Ishikawa (cell line): ENCODE data around the gene FNBP1.

Source experiments
- CEBPB ChIP-seq: IDR thresholded peaks from 2 replicates; pipeline ENCODE4 v1.6.1; 2012
- CREB1 ChIP-seq: IDR thresholded peaks from 2 replicates; pipeline ENCODE4 v1.6.1; 2012; ENCODE audit warnings: low read depth
- EGR1 ChIP-seq: IDR thresholded peaks from 2 replicates; pipeline ENCODE4 v1.6.1; 2012
- EP300 ChIP-seq: IDR thresholded peaks from 2 replicates; pipeline ENCODE4 v1.6.1; 2012; ENCODE audit warnings: borderline replicate concordance
- FOXM1 ChIP-seq: IDR thresholded peaks from 2 replicates; pipeline ENCODE4 v1.6.1; 2012; ENCODE audit warnings: low read depth, borderline replicate concordance
- NFIC ChIP-seq: IDR thresholded peaks from 2 replicates; pipeline ENCODE4 v1.6.1; 2012
- RAD21 ChIP-seq: IDR thresholded peaks from 2 replicates; pipeline ENCODE4 v1.6.1; 2012; ENCODE audit warnings: low read depth
- TAF1 ChIP-seq: IDR thresholded peaks from 2 replicates; pipeline ENCODE4 v1.6.1; 2012; ENCODE audit warnings: low read depth, mild to moderate bottlenecking
- TCF12 ChIP-seq: IDR thresholded peaks from 2 replicates; pipeline ENCODE4 v1.6.1; 2012; ENCODE audit warnings: low read depth
- TEAD4 ChIP-seq: IDR thresholded peaks from 2 replicates; pipeline ENCODE4 v1.6.1; 2012
- YY1 ChIP-seq: IDR thresholded peaks from 2 replicates; pipeline ENCODE4 v1.6.1; 2012; ENCODE audit warnings: low read depth
- TF ChIP-seq, protein P1 (sequence below): IDR thresholded peaks from 2 replicates; pipeline ENCODE4 v1.6.1; 2012
- TF ChIP-seq, protein P2 (sequence below): IDR thresholded peaks from 2 replicates; pipeline ENCODE4 v1.6.1; 2012; ENCODE audit warnings: low read depth, mild to moderate bottlenecking

DNA sequence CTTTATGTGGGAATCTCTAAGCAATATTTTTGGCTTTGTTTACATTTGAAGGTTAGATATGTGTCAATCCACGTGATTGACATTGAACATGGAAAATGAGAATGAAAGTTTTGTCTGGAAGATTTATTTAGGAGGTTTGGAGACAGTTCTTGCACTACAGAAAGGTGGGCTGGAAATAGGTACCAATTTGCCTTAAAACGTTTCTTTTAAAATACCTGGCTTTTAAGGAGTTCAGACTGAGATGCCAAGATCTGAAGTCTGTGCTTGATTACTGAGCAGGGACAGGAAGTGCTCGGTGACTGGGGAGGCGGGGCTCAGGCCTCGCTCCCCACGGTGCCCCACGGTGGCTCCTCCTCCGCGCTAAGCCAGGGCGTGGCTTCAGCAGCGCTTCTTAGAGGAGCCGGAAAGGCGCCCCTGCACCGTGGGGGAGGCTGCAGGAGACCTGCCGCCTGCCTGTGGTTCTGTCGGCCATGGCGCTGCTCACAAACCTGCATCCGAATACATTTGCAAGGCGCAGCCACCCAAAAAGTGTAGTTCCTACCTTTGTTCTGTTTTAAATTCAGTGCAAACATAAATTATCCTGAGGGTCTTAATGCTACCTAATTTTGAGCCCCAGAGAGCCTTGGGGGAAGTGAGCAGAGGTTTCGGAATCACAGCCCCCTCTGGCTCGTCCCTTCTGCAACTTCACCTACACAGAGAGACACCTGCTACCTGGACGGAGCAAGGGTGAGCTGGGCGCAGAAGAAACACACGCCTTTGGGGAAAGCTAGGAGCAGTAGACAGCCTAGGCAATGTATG lies 158.6 kb downstream of the FNBP1 start:
- TF ChIP-seq CEBPB (no peak), NFIC (no peak), EGR1 (no peak), CREB1 (no peak), TCF12 (no peak), RAD21 (no peak), EP300 (no peak), FOXM1 (no peak), TAF1 (no peak), TEAD4 (no peak), YY1 (peak; percentile 58; the same call in 1 of the 2 replicates)
- TF ChIP-seq, protein P1, sequence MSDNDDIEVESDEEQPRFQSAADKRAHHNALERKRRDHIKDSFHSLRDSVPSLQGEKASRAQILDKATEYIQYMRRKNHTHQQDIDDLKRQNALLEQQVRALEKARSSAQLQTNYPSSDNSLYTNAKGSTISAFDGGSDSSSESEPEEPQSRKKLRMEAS: no peak; the same call in 1 of the 2 replicates
- TF ChIP-seq, protein P2, sequence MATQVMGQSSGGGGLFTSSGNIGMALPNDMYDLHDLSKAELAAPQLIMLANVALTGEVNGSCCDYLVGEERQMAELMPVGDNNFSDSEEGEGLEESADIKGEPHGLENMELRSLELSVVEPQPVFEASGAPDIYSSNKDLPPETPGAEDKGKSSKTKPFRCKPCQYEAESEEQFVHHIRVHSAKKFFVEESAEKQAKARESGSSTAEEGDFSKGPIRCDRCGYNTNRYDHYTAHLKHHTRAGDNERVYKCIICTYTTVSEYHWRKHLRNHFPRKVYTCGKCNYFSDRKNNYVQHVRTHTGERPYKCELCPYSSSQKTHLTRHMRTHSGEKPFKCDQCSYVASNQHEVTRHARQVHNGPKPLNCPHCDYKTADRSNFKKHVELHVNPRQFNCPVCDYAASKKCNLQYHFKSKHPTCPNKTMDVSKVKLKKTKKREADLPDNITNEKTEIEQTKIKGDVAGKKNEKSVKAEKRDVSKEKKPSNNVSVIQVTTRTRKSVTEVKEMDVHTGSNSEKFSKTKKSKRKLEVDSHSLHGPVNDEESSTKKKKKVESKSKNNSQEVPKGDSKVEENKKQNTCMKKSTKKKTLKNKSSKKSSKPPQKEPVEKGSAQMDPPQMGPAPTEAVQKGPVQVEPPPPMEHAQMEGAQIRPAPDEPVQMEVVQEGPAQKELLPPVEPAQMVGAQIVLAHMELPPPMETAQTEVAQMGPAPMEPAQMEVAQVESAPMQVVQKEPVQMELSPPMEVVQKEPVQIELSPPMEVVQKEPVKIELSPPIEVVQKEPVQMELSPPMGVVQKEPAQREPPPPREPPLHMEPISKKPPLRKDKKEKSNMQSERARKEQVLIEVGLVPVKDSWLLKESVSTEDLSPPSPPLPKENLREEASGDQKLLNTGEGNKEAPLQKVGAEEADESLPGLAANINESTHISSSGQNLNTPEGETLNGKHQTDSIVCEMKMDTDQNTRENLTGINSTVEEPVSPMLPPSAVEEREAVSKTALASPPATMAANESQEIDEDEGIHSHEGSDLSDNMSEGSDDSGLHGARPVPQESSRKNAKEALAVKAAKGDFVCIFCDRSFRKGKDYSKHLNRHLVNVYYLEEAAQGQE: no peak
